Endothelial cell of umbilical vein (primary cell): Measurements from ENCODE around the gene YY1. TPM values are rescaled to one million over a fixed set of nuclear protein-coding genes. Genes with fewer than 3 reads are reported as not detected.
"Not testable (repeated sequence)": the region's sequence is repeated elsewhere in the genome, so short reads cannot be mapped to it uniquely, and the experiment has no call there.

Source experiments
- BruUV-seq: library from RNA; stranded (reverse); fragments of 400-500 nt; replicated peaks from 2 replicates; lab custom pipeline; 2021; lab: Mats Ljungman, UMichigan
- CTCF ChIA-PET: fragments of 300-600, 350-600 bp; sonication (Branson Sonifier 250); formaldehyde crosslinking; loops from one replicate; lab custom pipeline; 2021; ENCODE audit warnings: antibody characterized with exemption, inconsistent platforms; lab: Charles Lee
- POLR2A ChIA-PET: fragments of 300-600, 350-600 bp; sonication (Branson Sonifier 250); formaldehyde crosslinking; loops from one replicate; lab custom pipeline; 2021; ENCODE audit warnings: antibody characterized with exemption, inconsistent platforms; lab: Charles Lee
- DNase-seq: peaks from one replicate; pipeline ENCODE4 v3.0.0-alpha.2; 2011; ENCODE audit warnings: low read depth, low spot score
- FAIRE-seq: peaks from 2 replicates; lab custom pipeline; 2011; peaks lifted over from hg19 to GRCh38; lab: Jason Lieb, UNC
- H2AFZ ChIP-seq: 2 replicates; pipeline ENCODE4 v1.6.0; 2012; ENCODE audit warnings: low read depth, low read length, control low read depth, inconsistent platforms
- H3K27ac ChIP-seq: 2 replicates; pipeline ENCODE4 v1.5.1; 2011; ENCODE audit warnings: low read depth, mild to moderate bottlenecking, control low read depth, low read length, moderate library complexity; ENCODE audit not compliant: insufficient read depth
- H3K27me3 ChIP-seq, 2 experiments: 2 replicates each; pipeline versions ENCODE4 v1.6.0 to v1.6.1; 2011; ENCODE audit warnings: low read length in 2 of 2, mixed read lengths in 1 of 2; ENCODE audit not compliant: control insufficient read depth in 2 of 2, insufficient read depth in 2 of 2
- H3K36me3 ChIP-seq, 2 experiments: 2 replicates in 1 of 2; 3 replicates in 1 of 2; pipeline ENCODE4 v1.5.1; 2011; ENCODE audit warnings: low read length in 2 of 2, mild to moderate bottlenecking in 1 of 2, moderate library complexity in 1 of 2; ENCODE audit not compliant: control insufficient read depth in 2 of 2, insufficient read depth in 2 of 2; ENCODE audit errors: extremely low read depth in 1 of 2
- H3K4me1 ChIP-seq: 3 replicates; pipeline ENCODE4 v1.5.1; 2011; ENCODE audit warnings: mild to moderate bottlenecking, low read length; ENCODE audit not compliant: control insufficient read depth, insufficient read depth; ENCODE audit errors: extremely low read depth
- H3K4me2 ChIP-seq: 2 replicates; pipeline ENCODE4 v1.6.1; 2011; ENCODE audit warnings: low read length, control low read depth, mixed read lengths; ENCODE audit not compliant: insufficient read depth
- H3K4me3 ChIP-seq, 3 experiments: fragments of 200-600 bp in 1 of 3; sonication (generic), shearing (Covaris generic) in 1 of 3; replicated peaks in 1 of 3; 2 replicates each; pipeline ENCODE4 v1.5.1; 2011 to 2016; ENCODE audit warnings: control low read depth in 3 of 3, low read length in 3 of 3, mild to moderate bottlenecking in 2 of 3, inconsistent platforms in 1 of 3, low read depth in 1 of 3, moderate library complexity in 1 of 3; ENCODE audit not compliant: insufficient read depth in 1 of 3
- H3K79me2 ChIP-seq: 2 replicates; pipeline ENCODE4 v1.6.0; 2012; ENCODE audit warnings: low read length, inconsistent platforms; ENCODE audit not compliant: control insufficient read depth, insufficient read depth
- H3K9ac ChIP-seq: replicated peaks from 2 replicates; pipeline ENCODE3; 2011; ENCODE audit warnings: low read length, control low read depth; ENCODE audit not compliant: insufficient read depth; ENCODE audit errors: extremely low read depth
- H3K9me1 ChIP-seq: replicated peaks from 3 replicates; pipeline ENCODE4 v1.6.0; 2011; ENCODE audit warnings: mild to moderate bottlenecking, low read length; ENCODE audit not compliant: control insufficient read depth, insufficient read depth; ENCODE audit errors: extremely low read depth
- H3K9me3 ChIP-seq: replicated peaks from 2 replicates; pipeline ENCODE4 v1.5.1; 2012; ENCODE audit warnings: low read length, inconsistent platforms; ENCODE audit not compliant: control insufficient read depth, insufficient read depth
- H4K20me1 ChIP-seq: replicated peaks from 2 replicates; pipeline ENCODE3; 2011; ENCODE audit warnings: mild to moderate bottlenecking, low read length; ENCODE audit not compliant: control insufficient read depth, insufficient read depth; ENCODE audit errors: extremely low read depth
- EZH2 ChIP-seq: IDR thresholded peaks from 2 replicates; pipeline ENCODE4 v1.6.1; 2012; ENCODE audit warnings: borderline replicate concordance, low read depth, mild to moderate bottlenecking, moderate library complexity, low read length, inconsistent platforms; ENCODE audit not compliant: severe bottlenecking
- MYC ChIP-seq: IDR thresholded peaks from one replicate; pipeline ENCODE4 v1.6.1; 2011; ENCODE audit warnings: mild to moderate bottlenecking, low read depth, low read length
- POLR2A ChIP-seq: IDR thresholded peaks from 2 replicates; pipeline ENCODE4 v1.6.1; 2012; ENCODE audit warnings: low read depth, mild to moderate bottlenecking, control low read depth, low read length
- dilution Hi-C: fragments of 300-500 bp; cut with MboI; formaldehyde crosslinking; loops from one replicate; pipeline ENCODE4 v1.15.0; 2019; ENCODE audit warnings: low sequenced_read_pairs; ENCODE audit not compliant: extremely low pct_ligation_motif_present
- intact Hi-C: fragments of 100-400 bp; cut with micrococcal nuclease; formaldehyde crosslinking; loops from one replicate; pipeline ENCODE4 v1.10.0; 2022
- polyA plus RNA-seq, 4 experiments: library from polyadenylated mRNA; depleted of rRNA in 3 of 4; stranded (reverse) in 3 of 4; unstranded in 1 of 4; fragments of >200 nt; gene quantifications; 2 replicates each; pipeline versions ENCODE4 v1.2.1 to v1.2.3, GENCODE V29; 2011 to 2012; ENCODE audit warnings: missing spikeins in 1 of 4
- total RNA-seq: library from RNA; stranded (reverse); gene quantifications from 2 replicates; pipeline ENCODE4 v1.2.3, GENCODE V29; 2021
- TF ChIP-seq, protein P1 (sequence below): IDR thresholded peaks from 2 replicates; pipeline ENCODE4 v1.6.1; 2011; ENCODE audit not compliant: insufficient read depth, insufficient read length

Gene YY1
- total and polyA plus RNA-seq, 2 donors (not counting 3 experiments of a cell fraction or from before 2014, with no cell fraction given): 23.5 to 78.6 TPM

- Histone ChIP-seq H3K4me2 (no peak overlapping the region), H3K36me3 (peaks cover 0 to 48% of the 10 kb centered on the region in 2 experiments), H3K9me1 (no peaks in the 10 kb centered on the region), H3K4me1 (no peaks in the 10 kb centered on the region), H4K20me1 (no peaks in the 10 kb centered on the region), H3K27me3 (no peaks in the 10 kb centered on the region), H2AFZ (no peak overlapping the region), H3K9ac (no peak overlapping the region), H3K27ac (no peak overlapping the region), H3K4me3 (no peak overlapping the region), H3K79me2 (no peaks in the 10 kb centered on the region), H3K9me3 (no peaks in the 10 kb centered on the region)
- DNase-seq (no peak), FAIRE-seq (no peak)
- dilution Hi-C loops (no loop called here), intact Hi-C loops (no loop called here)
- ChIA-PET POLR2A (no interaction called here), CTCF (interaction anchor here (0.5 to 5.5 kb wide), 2 partner anchors 11 to 94 kb away, joined by 3 to 28 read pairs; no protein-coding TSS in a partner anchor)
- TF ChIP-seq EZH2: no peak
- no TSS peak for BruUV-seq
Observed at GRCh38 chr14:100295376-100296105, 56.6 kb downstream of the YY1 start.

GRCh38 chr14:100296106-100296651 is 57.2 kb downstream of the YY1 start:
- Histone ChIP-seq H3K36me3 (peaks cover 0 to 47% of the 10 kb centered on the region in 2 experiments), H3K4me3 (no peak overlapping the region), H3K4me2 (no peak overlapping the region), H3K9me1 (no peaks in the 10 kb centered on the region), H3K9me3 (no peaks in the 10 kb centered on the region), H4K20me1 (no peaks in the 10 kb centered on the region), H3K9ac (no peak overlapping the region), H3K27ac (no peak overlapping the region), H2AFZ (no peak overlapping the region), H3K4me1 (no peaks in the 10 kb centered on the region), H3K79me2 (no peaks in the 10 kb centered on the region), H3K27me3 (no peaks in the 10 kb centered on the region)
- TF ChIP-seq POLR2A (no peak), MYC (no peak)
- TF ChIP-seq, protein P1, sequence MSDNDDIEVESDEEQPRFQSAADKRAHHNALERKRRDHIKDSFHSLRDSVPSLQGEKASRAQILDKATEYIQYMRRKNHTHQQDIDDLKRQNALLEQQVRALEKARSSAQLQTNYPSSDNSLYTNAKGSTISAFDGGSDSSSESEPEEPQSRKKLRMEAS: no peak
- BruUV-seq: no TSS peak
- ChIA-PET CTCF (interaction anchor here (0.5 to 5.5 kb wide), 3 partner anchors 9 to 94 kb away, joined by 3 to 28 read pairs (median 4); no protein-coding TSS in a partner anchor), POLR2A (no interaction called here)
- DNase-seq (no peak), FAIRE-seq (peak; percentile 31)
- intact Hi-C loops: no loop called here
- dilution Hi-C loops: no loop called here

- H3K4me2 ChIP-seq, H3K79me2 ChIP-seq, dilution Hi-C loops, H3K27ac ChIP-seq, H3K4me1 ChIP-seq, DNase-seq, H3K27me3 ChIP-seq, intact Hi-C loops, BruUV-seq, H3K9me1 ChIP-seq, H3K4me3 ChIP-seq, H4K20me1 ChIP-seq, H3K9ac ChIP-seq, H2AFZ ChIP-seq, H3K9me3 ChIP-seq, FAIRE-seq, POLR2A ChIA-PET: not testable (repeated sequence)
- H3K36me3 ChIP-seq: peaks cover 0 to 42% of the 10 kb centered on the region in 2 experiments
- CTCF ChIA-PET: interaction anchor here (1.1 to 5.5 kb wide), 2 partner anchors 9 to 12 kb away, joined by 4 to 28 read pairs; no protein-coding TSS in a partner anchor
Observed at GRCh38 chr14:100296729-100297128, 57.8 kb downstream of the YY1 start.
